Activated CD8-positive, alpha-beta memory T cell treated with anti-CD3 and anti-CD28 coated beads for 4 hours (primary cell): Measurements from ENCODE around the gene COG2.
"Not testable (repeated sequence)": the region's sequence is repeated elsewhere in the genome, so short reads cannot be mapped to it uniquely, and the experiment has no call there.

Source experiments
- DNase-seq, 2 donors: peaks; one replicate each; pipeline ENCODE4 v3.0.0-alpha.2; 2020; ENCODE audit warnings: low read depth in 2 of 2

COG2 gene

GRCh38 chr1:230679192-230679591 lies 36.9 kb downstream of the COG2 start:
- DNase-seq: no peak

- no peak for DNase-seq
Observed at GRCh38 chr1:230679825-230680224, 37.5 kb downstream of the COG2 start.

- no peak for DNase-seq
Observed at GRCh38 chr1:230680300-230681025, 38.2 kb downstream of the COG2 start.

GRCh38 chr1:230681599-230681998 lies 39.3 kb downstream of the COG2 start:
- DNase-seq: no peak

DNA sequence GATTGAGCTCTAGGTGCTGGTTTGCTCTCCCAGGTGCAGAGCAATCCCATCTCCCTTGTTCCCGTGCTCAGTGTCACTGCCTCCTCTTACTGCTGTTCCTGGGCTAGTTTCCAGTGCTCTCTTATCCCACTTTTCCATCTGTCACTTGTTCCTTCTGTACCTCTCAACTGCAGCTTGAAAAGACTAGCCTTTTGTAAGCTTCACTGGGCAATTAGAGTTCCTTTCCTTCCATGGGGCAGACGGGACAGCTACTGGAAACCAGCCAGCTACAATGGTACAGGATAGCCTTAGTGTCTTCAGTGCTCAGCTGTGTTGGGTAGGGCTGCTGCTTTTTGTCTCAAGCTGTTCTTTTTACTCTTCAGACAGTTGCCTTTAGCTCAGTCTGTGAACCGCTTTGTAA lies 40.0 kb downstream of the COG2 start:
- no peak for DNase-seq

DNA sequence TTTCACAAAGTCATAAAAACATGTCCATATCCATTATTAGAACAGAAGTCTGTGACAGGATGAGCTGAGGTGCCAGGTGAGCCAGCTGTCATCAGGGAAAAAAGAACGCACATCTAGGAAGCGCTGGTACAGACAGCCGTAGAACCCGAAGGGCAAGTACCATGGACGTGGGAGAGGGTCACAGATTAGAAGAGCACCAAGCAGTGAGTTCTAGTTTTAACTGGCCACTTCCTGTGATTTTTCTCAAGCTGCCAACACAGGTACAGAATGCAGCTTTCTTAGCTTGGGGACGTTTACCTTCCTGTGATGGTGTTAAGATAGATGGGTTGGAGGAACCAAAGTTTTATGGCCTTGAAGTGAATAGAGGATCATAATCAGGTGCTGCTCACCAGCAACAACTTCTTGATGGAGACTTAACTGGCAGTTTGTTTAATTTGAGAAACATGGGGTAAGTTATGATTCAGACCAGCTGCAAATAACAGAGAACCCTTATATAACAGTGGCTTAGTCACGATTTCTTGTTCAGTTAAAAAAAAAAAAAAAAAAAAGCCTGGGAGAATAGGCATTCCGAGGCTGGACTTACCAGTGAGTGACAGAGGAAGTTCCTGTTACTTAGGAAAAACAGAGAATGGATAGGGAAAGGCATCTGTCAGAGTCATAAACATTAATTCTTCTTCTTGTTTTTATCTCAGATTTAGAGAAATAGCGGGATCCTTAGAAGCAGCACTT lies 40.8 kb downstream of the COG2 start:
- no peak for DNase-seq

DNA sequence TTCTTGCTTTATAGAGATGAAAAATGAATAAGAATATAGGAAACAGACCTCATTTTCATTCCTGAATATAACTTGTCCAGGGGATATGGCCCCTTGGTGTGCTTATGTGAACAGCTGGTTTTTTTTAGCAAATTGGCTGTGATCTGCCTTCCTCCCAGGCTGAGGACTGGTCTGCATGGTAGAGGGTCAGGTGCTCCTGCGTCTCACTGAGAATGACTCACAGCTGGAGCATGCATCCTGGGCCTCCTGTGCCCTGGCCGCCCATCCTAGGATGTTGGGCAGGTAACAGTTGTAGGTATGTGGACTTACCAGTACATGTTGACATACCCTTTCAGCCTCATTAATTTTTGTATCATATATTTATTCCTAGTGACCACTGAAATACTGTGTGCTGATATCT lies 41.9 kb downstream of the COG2 start:
- no peak for DNase-seq

DNA sequence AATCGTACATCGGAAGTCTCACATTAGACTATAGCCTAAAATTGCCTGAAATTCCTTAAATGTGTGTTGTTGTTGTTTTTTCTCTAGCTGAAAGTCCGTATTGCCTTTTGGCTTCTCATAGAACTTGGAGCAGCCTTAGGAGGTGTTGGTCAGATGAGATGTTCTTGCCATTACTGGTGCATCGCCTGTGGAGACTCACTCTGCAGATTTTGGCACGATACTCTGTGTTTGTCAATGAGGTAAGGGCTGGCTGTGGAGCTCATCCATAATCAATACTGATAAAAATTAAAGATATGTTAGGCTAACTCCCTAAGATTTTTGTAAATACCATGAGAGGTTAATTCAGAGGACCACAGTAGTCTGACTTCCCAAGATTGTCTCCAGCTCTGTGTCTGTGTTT lies 42.7 kb downstream of the COG2 start:
- no peak for DNase-seq

GRCh38 chr1:230686747-230687146 lies 44.5 kb downstream of the COG2 start:
- no peak for DNase-seq

- DNase-seq: no peak
Observed at GRCh38 chr1:230690101-230690500, 47.8 kb downstream of the COG2 start.

DNA sequence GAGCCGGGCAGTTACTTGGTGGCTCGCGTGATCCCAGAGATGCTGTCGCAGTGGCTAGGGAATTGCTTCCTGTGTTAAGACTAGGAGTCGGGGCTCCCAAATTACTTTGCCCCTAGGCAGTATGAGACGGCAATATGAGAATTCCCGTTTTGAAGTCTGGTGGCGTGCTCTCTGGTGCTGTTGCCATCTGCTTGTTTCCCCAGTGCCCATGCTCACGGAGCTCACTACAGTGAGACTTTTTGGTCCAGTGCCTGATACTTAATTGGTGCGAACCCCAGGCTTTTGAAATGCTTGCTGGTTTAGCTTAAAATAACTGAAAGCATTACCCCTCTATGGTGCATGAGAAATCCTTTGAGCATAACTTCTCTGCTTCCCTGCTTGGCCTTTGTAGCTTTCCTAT lies 49.3 kb downstream of the COG2 start:
- DNase-seq: no peak

- no peak for DNase-seq
Observed at GRCh38 chr1:230693221-230693620, 50.9 kb downstream of the COG2 start.

DNA sequence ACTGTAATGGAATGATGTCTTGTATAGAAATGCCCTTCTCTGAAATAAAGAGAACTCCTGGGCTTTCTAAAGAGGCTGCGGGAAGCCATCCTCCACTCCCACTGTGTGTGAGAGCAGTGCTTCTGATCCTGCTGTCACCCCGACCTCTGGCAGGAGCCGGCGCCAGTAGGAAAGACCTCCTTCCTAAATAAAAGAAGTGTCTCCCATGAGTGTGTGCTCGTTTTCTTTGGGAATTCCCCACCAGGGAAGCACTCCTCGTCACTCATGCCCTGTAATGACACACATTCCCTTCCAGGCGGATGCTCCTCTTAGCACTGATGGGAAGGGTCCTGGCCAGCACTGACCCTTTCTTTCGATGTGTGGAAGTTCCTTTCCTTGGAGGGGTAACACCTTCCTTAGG lies 51.5 kb downstream of the COG2 start:
- no peak for DNase-seq

DNA sequence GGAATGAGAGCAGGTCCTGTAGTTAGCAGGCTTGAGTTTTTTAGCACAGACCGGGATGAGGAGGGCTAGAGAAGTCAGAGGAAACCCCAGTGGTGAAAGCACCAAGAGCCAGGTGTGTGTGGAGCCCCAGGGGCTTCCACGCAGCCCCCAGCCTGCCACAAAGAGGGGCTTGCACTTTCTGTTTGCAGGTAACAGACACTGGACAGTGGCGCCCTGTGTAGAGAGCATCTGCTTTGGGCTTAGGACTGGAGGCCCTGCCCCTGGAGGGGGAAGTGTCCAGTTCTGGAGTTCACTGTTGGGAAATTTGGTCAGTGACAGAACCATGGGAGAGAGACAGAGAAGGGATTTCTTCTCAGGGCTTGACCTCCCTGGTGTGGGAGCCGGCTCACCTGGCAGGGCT lies 52.2 kb downstream of the COG2 start:
- DNase-seq: no peak

- no peak for DNase-seq
Observed at GRCh38 chr1:230694991-230695390, 52.7 kb downstream of the COG2 start.

GRCh38 chr1:230696218-230696617 lies 53.9 kb downstream of the COG2 start:
- no peak for DNase-seq

DNA sequence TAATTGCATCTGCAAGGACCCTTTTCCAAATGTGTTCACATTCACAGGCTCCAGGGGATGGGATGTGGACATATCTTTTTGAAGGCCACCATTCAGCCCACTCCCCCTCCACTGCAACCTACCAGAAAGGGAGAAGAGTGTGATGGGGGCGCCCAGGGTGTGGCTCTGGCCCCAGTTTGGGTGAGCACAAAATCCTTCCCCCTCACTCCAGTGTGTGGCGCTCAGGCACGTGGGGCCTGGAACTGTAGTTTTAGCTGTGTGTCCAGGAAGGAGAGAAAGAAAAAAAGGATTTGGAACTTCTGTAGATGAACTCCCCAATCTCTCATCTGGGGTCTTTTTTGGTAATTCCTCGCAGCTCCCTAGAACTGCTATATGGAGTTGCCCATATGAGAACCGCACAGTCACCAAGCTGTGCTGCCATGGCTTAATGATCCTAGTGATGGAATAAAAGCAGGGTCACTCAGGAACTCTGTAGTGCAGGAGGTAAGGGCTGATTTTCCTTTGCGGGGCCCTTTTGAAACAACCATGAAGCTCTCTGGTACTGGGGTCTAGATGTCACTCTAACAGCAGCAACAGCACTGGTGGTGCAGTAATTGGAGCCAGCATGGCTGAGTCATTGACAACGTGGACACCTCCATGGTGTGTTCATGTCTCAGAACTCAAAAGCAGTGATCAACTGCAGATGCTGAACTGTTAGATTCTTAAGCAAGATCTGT lies 54.6 kb downstream of the COG2 start:
- DNase-seq: no peak

DNA sequence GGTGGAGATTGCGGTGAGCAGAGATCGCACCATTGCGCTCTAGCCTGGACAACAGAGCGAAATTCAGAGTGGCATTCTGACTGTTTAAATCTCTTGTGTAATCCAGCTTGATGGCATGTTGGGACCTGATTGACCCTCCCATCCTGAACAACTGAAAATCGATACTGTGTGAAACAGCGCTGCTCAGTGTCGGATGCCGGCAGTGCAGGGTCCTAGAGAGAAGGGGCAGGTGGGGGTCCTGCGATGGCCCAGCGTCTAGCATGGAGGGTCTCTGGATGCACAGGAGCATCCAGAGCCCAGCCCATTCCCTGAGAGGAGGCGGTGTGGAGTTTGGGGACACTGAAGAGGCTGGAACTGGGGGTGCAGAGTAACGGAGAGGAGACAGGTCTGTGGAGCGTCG lies 55.8 kb downstream of the COG2 start:
- no peak for DNase-seq

DNA sequence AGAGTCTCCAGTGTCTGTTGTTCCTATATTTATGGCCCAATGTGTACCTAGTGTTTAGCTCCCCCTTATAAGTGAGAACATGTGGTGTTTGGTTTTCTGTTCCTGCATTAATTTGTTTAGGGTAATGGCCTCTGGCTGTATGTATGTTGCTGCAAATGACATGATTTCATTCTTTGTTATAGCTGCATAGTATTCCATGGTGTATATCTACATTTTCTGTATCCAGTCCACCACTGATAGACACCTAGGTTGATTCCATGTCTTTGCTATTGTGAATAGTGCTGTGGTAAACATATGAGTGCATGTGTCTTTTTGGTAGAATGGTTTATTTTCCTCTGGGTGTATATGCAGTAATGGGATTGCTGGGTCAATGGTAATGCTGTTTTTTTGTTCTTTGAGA lies 56.7 kb downstream of the COG2 start:
- DNase-seq: not testable (repeated sequence)

GRCh38 chr1:230699716-230700115 lies 57.4 kb downstream of the COG2 start:
- DNase-seq: no peak

DNA sequence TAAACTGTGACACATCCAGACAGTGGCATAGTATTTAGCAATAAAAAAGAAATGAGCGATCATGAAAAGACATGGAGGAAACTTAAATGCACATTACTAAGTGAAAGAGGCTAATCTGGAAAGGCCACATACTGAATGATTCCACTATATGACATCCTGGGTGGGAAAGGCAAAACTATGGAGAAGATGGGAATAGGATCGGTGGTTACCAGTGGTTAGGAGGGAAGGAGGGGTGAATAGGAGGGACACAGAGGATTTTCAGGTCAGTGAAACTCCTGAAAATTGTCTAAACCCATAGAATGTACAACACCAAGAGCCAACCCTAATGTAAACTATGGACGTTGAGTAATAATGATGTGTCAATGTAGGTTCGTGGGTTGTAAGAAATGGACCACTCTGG lies 57.9 kb downstream of the COG2 start:
- DNase-seq: no peak

GRCh38 chr1:230701434-230701833 lies 59.2 kb downstream of the COG2 start:
- no peak for DNase-seq
